Measurements from ENCODE around the gene GPNMB. TPM values are rescaled to one million over a fixed set of nuclear protein-coding genes. Genes with fewer than 3 reads are reported as not detected.

The GPNMB gene
- total RNA-seq, 4 donors from 2014 or later, result 276 to 553 (median 491) TPM

DNA sequence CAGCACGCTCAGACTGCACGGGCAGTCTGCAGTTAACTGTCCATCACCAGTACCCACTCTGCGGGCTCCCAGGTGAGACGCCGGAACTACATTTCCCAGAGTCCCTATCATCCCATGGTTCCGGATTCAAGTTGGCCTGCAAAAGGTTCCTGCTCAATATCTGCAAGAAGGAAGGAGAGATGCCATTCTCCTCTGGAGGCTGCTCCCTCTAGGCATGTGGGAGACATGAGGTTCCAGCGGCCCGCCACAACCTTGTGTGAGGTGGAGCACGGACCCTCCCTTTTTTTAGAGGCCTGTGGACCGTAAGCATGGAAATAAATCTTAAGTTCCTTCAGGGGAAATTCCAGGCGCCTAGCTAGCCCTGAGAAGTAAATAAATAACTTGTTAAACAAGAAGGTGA lies 35.0 kb upstream of the GPNMB start:
- 71% methylated on average over 11 of the region's 11 CpGs for WGBS

DNA sequence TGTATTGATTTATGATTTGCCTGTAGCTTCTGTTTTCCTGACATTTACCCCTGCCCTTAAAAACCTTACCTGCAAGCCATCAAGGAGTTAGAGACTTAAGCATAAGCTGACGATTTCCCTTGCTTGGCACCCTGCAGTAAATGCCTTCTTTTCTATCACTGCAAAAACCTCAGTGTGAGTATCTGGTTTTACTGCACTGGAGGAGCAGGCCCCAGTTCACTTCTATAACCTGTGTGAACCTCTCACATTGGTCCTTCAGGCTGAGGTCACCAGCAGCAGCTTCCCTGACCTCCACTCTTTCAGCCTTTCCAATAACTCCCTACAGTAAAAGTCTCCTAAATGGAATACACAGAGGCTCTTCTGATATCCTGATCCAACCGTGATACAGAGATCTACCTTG lies 34.2 kb upstream of the GPNMB start:
- Histone ChIP-seq H3K36me3 (no peaks in the 10 kb centered on the region), H3K27ac (no peak overlapping the region), H3K4me1 (no peaks in the 10 kb centered on the region), H3K4me3 (no peak overlapping the region), H3K9me3 (no peaks in the 10 kb centered on the region), H3K27me3 (no peaks in the 10 kb centered on the region)
- TF ChIP-seq, protein P1, sequence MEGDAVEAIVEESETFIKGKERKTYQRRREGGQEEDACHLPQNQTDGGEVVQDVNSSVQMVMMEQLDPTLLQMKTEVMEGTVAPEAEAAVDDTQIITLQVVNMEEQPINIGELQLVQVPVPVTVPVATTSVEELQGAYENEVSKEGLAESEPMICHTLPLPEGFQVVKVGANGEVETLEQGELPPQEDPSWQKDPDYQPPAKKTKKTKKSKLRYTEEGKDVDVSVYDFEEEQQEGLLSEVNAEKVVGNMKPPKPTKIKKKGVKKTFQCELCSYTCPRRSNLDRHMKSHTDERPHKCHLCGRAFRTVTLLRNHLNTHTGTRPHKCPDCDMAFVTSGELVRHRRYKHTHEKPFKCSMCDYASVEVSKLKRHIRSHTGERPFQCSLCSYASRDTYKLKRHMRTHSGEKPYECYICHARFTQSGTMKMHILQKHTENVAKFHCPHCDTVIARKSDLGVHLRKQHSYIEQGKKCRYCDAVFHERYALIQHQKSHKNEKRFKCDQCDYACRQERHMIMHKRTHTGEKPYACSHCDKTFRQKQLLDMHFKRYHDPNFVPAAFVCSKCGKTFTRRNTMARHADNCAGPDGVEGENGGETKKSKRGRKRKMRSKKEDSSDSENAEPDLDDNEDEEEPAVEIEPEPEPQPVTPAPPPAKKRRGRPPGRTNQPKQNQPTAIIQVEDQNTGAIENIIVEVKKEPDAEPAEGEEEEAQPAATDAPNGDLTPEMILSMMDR (IDR thresholded peaks at IDR 0.05), result no peak
- no peak for TF ChIP-seq POLR2A (IDR thresholded peaks at IDR 0.05)
- no peak for TF ChIP-seq POLR2AphosphoS5 (IDR thresholded peaks at IDR 0.05)
- no peak for TF ChIP-seq EP300 (IDR thresholded peaks at IDR 0.05)
- no peak for DNase-seq (ENCODE audit: low spot score in 2 of 2)
- WGBS, result 80% methylated on average over 2 of the region's 2 CpGs

More for the DNA sequence above, 35.0 kb upstream of the GPNMB start:
- DNase-seq (ENCODE audit: low spot score in 2 of 2), result no peak
- H3K27me3 ChIP-seq, result no peaks in the 10 kb centered on the region
- H3K27ac ChIP-seq, result no peak overlapping the region
- no peaks in the 10 kb centered on the region for H3K9me3 ChIP-seq
- TF ChIP-seq POLR2AphosphoS5 (IDR thresholded peaks at IDR 0.05), result no peak
- no peak for TF ChIP-seq POLR2A (IDR thresholded peaks at IDR 0.05)
- no peak for TF ChIP-seq EP300 (IDR thresholded peaks at IDR 0.05)
- TF ChIP-seq, protein P1 (IDR thresholded peaks at IDR 0.05), result no peak
- H3K4me1 ChIP-seq, result peaks cover 2% of the 10 kb centered on the region
- H3K36me3 ChIP-seq, result no peaks in the 10 kb centered on the region
- H3K4me3 ChIP-seq, result no peak overlapping the region

- H3K4me3 ChIP-seq, result no peak overlapping the region
- H3K27me3 ChIP-seq, result no peaks in the 10 kb centered on the region
- DNase-seq (ENCODE audit: low spot score in 2 of 2), result no peak
- WGBS, result 89% methylated on average over 4 of the region's 4 CpGs
- H3K27ac ChIP-seq, result no peak overlapping the region
- no peaks in the 10 kb centered on the region for H3K4me1 ChIP-seq
- no peaks in the 10 kb centered on the region for H3K9me3 ChIP-seq
- H3K36me3 ChIP-seq, result no peaks in the 10 kb centered on the region
- no peak for TF ChIP-seq POLR2AphosphoS5 (IDR thresholded peaks at IDR 0.05)
- TF ChIP-seq, protein P1 (IDR thresholded peaks at IDR 0.05), result no peak
These were observed 33.7 kb upstream of the GPNMB start for GRCh38 chr7:23212841-23213240.

DNA sequence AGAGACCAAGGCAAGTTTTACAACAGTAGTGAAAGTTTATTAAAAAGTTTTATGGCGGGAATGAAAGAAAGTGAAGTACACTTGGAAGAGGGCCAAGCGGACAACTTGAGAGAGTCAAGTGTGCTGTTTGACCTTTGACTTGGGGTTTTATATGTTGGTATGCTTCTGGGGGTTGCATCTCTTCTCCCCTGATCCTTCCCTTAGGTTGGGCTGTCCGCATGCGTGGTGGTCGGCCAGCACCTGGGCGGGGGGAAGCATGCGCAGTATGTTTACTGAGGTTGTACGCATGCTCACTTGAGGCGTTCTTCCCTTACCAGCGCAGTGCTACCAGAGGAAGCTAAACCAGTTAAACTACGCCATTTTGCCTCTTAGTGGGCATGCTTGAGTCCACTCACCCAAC lies 32.8 kb upstream of the GPNMB start:
- WGBS, result 93% methylated on average over 11 of the region's 11 CpGs
- no peak overlapping the region for H3K27ac ChIP-seq
- no peak for DNase-seq (ENCODE audit: low spot score in 2 of 2)
- no peaks in the 10 kb centered on the region for H3K27me3 ChIP-seq
- no peak overlapping the region for H3K4me3 ChIP-seq
- H3K4me1 ChIP-seq, result no peaks in the 10 kb centered on the region
- H3K9me3 ChIP-seq, result no peaks in the 10 kb centered on the region
- no peaks in the 10 kb centered on the region for H3K36me3 ChIP-seq
- TF ChIP-seq POLR2A (IDR thresholded peaks at IDR 0.05) (no peak), EP300 (IDR thresholded peaks at IDR 0.05) (no peak), POLR2AphosphoS5 (IDR thresholded peaks at IDR 0.05) (no peak)
- TF ChIP-seq, protein P1 (IDR thresholded peaks at IDR 0.05), result no peak

DNA sequence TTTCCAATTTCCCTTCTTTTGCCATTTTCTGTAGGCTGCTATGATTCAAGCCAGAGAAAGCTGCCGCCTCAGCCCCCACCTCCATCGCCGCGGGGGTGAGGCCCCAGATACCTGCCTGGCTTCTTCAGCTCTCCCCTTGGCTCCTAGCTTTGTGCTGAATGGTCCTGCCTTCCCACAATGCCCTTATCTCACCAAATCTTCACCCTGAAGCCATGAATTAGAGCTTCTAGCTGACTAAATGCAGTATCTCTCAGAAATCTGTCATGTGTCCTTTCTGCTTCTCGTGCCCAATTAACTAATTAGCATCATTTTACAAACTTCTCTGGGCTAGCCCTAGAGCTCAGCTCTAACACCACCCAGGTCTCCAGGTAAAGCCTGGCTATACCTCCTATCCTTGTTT lies 32.2 kb upstream of the GPNMB start:
- no peaks in the 10 kb centered on the region for H3K9me3 ChIP-seq
- no peaks in the 10 kb centered on the region for H3K4me1 ChIP-seq
- WGBS, result 69% methylated on average over 5 of the region's 5 CpGs
- no peak overlapping the region for H3K4me3 ChIP-seq
- H3K36me3 ChIP-seq, result no peaks in the 10 kb centered on the region
- no peak overlapping the region for H3K27ac ChIP-seq
- no peak for DNase-seq (ENCODE audit: low spot score in 2 of 2)
- H3K27me3 ChIP-seq, result no peaks in the 10 kb centered on the region
- TF ChIP-seq, protein P1 (IDR thresholded peaks at IDR 0.05), result no peak
- TF ChIP-seq POLR2A (IDR thresholded peaks at IDR 0.05) (no peak), EP300 (IDR thresholded peaks at IDR 0.05) (no peak), POLR2AphosphoS5 (IDR thresholded peaks at IDR 0.05) (no peak)
